Fibroblast of skin of right biceps (primary cell): ENCODE results near the gene PPP6R2.
A peak's percentile ranks its signal among the peaks of the same experiment; 100 is the strongest.

Experiments used
- DNase-seq: peaks from one replicate; pipeline ENCODE4 v3.0.0-alpha.2; 2013

Gene PPP6R2, protein sequence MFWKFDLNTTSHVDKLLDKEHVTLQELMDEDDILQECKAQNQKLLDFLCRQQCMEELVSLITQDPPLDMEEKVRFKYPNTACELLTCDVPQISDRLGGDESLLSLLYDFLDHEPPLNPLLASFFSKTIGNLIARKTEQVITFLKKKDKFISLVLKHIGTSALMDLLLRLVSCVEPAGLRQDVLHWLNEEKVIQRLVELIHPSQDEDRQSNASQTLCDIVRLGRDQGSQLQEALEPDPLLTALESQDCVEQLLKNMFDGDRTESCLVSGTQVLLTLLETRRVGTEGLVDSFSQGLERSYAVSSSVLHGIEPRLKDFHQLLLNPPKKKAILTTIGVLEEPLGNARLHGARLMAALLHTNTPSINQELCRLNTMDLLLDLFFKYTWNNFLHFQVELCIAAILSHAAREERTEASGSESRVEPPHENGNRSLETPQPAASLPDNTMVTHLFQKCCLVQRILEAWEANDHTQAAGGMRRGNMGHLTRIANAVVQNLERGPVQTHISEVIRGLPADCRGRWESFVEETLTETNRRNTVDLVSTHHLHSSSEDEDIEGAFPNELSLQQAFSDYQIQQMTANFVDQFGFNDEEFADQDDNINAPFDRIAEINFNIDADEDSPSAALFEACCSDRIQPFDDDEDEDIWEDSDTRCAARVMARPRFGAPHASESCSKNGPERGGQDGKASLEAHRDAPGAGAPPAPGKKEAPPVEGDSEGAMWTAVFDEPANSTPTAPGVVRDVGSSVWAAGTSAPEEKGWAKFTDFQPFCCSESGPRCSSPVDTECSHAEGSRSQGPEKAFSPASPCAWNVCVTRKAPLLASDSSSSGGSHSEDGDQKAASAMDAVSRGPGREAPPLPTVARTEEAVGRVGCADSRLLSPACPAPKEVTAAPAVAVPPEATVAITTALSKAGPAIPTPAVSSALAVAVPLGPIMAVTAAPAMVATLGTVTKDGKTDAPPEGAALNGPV

GRCh38 chr22:50342651-50343540, at the start of gene PPP6R2:
Gene PPP6R2 (plus strand): TSS chr22:50343327. CDS start chr22:50393909, 50,582 bp downstream.
- peak; percentile 74 for DNase-seq

DNA sequence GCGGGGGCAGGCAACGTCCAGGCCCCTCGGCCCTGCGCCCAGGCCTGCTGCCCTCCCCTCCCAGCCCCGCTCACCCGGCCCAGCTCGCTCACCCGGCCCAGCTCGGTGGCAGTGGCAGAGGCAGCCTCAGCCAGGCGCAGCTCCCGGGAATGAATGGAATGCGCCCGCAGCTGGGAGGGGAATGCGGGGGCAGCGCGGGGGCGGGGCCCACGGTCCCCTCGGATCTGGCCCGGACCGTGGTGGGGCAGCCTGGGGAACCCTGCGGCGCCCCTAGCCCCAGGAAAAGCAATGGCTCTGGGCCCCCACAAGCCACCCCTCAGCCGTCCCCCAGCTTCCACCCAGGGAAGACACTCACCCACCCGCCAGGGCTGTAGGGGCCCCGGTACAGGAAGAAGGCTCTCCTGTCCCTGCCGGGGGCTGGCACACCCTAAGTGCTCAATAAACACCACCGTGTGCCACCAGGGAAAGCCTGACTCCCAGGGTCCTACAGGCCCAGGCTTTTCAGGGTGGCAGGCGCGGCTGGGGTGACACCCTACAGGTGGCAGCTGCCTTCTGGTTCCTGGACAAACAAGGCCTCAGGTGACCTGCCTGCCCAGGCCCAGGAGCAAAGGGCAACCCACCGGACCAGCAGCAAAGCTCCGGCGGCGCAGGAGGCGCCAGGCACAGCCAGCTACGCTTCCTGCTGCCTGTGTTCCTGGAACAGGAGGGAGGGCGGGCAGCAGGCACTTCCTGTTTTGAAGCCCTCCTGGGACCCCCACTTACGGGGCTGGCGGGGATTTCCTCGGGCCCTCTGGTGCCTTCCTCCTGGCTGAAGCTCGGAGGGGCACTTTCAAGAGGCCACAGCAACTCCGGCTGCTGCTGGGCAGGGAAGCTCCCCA, 49.4 kb upstream of the PPP6R2 start:
- peak; percentile 84 for DNase-seq

DNA sequence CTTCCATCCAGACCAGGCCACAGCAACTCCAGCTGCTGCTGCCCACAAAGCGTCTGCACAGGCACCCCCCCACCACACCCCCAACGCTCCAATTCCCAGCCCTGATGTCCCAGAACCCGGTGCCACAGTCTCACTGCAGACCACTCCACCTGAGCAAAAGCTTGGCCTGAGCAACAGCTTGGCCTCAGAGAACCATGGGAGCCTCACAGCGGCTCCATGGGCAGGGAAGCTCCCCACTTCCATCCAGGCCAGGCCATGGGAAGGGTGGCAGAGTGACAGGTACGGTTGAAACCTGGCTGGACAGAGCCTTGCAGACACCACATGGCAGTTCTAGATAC, 48.8 kb upstream of the PPP6R2 start:
- DNase-seq, result no peak

DNA sequence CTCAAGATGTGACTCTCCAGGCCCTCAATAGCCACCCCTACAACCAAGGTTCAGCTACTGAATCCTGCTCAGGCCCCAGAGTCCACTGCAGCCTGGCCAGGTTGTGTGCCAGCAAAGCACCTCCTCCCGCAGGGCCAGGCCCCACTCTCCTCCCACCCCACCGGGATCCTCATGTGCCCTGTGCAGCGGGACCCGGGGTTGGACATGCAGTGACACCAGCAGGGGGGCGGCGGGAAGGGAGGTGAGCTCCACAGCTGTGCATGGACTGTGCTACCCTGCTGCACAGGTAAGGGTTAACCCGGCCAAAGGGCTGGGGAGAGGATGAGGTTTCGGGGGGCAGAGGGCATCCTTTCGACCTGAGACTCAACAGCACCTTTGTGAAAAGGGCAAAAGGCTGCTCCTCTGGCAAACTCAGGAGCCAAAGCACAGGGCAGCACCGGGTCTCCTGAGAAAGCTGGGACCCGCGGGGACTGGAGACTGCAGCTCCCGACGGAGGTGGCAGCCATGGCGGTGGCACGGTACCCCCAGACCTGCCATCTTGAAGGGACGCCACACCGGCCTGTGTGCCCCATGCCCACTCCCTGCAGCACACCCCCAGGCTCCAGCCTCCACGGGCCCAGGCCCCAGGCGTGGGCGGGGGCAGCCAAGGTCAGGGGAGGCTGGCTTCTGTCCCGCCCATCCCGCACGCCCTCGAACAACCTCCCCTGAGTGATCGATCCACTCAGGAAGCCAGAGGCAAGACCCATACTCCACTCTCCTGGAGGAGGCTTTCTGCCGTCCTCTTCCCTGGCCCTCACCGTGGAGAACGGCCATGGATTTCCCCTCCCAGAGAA, 46.3 kb upstream of the PPP6R2 start:
- no peak for DNase-seq

DNA sequence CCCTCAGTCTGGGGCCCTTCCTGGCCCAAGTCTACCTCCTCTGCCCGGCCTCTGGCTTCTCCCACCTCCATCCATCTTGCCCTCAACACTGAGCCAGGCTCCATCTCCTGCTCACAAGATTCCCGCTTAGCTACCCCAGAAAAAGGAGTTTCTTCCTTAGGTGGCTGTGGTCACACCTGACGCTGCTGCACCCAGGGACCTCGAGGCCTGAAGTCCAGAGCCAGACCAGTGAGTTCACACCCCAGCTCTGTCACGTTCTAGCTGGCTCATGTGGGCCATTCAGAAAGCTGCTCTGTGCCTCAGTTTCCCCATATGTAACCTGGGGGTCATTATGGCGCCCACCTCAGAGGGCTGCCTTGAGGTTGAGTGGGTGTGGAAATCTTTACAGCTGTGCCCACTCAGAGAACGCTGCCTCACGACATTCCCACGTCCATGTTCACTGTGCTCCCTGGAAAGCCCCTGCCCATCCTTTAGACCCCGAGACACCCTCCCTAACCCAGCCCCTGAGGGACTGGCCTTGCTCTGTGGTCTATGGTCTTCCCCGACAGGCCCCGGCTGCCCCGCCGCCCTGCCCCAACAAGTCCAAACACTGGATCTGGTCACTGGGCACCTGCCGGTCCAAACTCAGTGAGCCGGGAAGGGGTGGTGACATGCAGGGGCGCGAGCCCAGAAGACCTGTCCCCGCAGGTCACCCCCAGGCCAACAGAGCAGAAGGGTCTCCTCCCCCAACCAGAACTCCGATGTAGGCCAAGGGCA, 45.4 kb upstream of the PPP6R2 start:
- no peak for DNase-seq

- DNase-seq, result no peak
Observed at GRCh38 chr22:50298266-50298637, 44.9 kb upstream of the PPP6R2 start.

- peak; percentile 49 for DNase-seq
Observed at GRCh38 chr22:50298937-50299784, 44.0 kb upstream of the PPP6R2 start.

GRCh38 chr22:50299785-50300619, 43.1 kb upstream of the PPP6R2 start:
- no peak for DNase-seq

DNA sequence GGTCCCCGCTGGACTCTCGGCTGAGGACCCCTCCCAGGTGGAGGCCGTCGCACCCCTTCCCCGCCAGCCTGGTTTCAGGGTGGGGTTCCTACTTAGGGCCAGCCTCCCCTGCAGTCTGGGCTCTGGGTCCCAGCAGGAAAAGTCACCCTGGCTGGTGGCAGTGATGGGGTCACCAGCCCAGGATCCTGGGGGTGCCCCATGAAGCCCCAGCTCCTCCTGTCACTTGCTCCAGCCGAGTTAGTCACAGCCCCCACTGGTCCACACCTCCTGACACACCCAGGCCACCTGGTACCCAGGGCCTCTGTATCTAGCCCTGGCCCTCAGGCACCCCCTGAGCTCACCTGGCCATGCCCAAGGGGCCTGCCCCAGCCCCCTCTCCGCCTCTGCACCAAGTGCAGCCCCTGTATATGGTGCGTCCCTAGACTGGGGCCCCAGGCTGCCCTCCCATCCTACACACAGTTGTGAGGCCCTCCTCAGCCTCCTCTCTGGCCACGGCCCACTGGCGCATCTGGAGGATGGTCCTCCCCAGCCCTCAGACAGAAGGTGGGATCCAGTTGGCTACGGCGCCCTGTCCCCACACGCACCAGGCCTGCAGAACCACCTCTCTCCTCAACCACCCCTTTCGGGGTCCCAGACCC, 42.4 kb upstream of the PPP6R2 start:
- no peak for DNase-seq

DNA sequence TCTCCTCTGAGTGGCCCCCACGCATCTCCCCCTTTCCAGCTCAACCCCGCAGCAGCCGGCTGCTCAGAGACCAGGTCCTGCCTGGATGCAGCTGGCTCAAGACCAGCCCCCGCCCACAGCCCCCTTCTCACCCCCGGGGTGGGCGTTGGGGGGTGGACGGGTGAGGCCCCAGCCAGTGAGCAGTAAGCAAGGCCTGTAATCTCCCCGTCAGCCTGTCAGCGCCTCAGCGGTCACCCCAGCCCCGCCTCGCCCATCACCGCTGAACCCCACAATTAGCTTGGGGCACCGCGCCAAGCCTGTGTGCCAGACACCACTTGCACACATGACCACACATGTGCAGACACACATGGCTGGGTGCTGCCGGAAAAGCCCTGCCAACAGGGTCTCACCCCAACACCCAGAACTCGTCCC, 41.5 kb upstream of the PPP6R2 start:
- DNase-seq, result no peak

DNA sequence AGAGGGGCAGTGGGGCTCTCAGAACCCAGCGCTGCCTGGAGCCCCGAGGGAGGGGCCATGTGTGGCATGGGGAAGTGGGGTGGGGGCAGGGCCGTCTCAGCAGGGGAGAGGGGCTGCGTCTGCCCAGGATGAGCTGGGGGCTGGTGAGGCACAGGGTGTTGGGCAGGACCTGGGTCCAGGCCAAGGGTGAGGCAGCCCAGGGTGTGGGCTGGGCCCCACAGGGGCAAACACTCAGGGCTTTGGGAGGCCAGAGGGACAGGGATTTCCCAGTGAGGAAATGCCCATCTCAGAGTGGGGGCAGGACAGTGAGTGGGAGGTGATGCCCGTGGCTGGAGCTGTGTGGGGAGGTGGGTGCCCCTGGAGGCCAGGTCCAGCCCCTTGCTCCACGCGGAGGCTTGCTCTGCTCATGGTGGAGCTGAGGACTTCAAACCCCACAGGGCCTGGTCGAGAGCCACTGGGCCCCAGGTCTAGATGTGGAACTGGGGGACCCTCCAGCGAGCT, 41.0 kb upstream of the PPP6R2 start:
- no peak for DNase-seq

DNA sequence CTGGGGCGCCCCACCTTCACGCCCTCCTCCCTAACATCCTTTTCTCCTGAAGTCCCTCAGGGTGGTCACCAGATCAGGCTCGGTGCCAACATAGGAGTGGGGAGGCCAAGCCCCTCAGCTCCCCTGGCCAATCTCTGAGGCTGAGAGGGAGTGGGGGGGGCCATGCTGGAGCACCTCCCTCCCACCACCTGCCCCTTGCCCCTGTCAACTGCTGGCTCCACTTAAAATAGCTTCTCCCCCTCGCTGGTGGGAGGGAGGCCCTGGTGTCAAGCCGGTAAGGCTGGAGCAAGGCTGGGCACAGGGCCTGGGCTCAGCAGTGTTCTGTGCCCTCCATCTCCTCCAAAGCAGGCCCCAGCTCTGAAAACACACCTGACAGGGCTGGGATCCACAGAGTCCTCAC, 40.6 kb upstream of the PPP6R2 start:
- DNase-seq, result no peak

GRCh38 chr22:50303515-50303847, 39.6 kb upstream of the PPP6R2 start:
- DNase-seq, result no peak

- no peak for DNase-seq
Observed at GRCh38 chr22:50303848-50304527, 39.1 kb upstream of the PPP6R2 start.

GRCh38 chr22:50304528-50305392, 38.4 kb upstream of the PPP6R2 start:
- no peak for DNase-seq

- DNase-seq, result no peak
Observed at GRCh38 chr22:50305393-50305922, 37.7 kb upstream of the PPP6R2 start.
